NCI-H446 treated with DMSO at 0.1 percent for 48 hours (cell line): ENCODE data around the gene E2F2.
"Not testable (repeated sequence)": the region's sequence is repeated elsewhere in the genome, so short reads cannot be mapped to it uniquely, and the experiment has no call there.

ENCODE experiments used
- DNase-seq: peaks from one replicate; lab custom pipeline; 2025; lab: John Stamatoyannopoulos, UW

The E2F2 gene

DNA sequence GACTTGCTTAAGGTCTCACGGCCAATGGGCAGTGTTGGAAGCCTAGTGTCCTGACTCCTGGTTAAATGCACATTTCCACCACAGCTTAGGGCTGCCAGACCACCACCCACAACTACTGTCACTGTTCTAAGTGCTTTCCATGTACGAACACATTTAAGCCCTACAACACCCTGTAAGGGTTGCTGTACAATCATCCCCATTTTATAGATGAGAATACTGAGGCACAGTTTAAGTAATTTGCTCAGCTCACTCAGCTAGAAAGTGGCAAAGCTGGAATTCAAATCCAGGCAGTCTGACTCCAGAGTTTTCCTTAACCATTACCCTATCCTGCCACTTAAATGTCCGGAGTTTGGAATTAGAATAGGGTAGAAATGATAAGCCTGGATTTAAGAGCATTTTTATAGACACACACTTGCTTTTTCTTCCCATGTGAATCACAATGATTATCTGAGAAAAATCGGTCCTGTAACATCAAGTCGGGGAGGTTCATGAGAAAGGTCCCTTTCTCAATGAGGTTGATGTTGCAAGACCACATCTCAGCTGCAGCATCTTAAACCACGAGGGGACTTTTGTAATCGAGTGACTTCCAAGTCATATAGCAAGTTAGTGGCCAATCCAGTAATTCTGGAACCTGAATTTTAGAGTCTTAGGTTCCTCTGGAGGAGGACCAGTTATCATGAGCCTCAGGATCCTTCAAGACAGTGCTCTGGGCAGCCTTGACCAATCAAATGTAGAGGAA, 8.6 kb downstream of the E2F2 start:
- DNase-seq = no peak

DNA sequence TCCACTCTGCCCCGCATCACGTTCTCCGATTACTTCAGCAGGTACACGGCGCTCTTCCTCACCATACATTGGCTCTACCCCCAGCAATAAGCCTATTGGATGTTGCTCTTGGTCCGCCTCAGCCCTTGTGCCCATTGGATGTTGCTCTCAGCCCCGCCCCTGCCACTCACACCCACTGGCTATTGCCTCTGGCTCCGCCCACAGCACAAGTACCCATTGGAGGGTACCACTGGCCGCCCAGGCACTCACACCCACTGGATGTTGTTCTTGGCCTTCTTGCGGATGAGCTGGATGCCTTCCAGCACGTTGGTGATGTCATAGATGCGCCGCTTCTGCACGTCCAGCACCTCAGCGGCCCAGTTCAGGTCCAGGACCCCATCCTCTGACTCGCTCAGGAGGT, 9.4 kb downstream of the E2F2 start:
- no peak for DNase-seq

DNA sequence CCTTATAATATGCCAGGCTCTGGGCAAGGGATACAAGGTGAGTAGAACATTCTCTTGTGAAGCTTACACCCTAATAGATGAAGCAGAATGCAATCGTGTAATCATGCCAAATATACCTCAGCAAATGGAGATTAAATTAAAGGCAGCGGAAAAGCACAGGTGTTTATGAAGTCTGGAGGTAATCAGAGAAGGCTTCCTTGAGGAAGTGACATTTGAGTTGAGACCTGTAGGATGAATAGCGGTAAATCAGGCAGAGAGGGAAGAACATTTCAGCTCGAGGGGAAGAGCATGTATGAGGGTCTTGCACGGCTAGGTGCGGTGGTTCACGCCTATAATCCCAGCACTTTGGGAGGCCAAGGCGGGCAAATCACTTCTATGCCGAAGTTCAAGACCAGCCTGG, 13.5 kb downstream of the E2F2 start:
- no peak for DNase-seq

DNA sequence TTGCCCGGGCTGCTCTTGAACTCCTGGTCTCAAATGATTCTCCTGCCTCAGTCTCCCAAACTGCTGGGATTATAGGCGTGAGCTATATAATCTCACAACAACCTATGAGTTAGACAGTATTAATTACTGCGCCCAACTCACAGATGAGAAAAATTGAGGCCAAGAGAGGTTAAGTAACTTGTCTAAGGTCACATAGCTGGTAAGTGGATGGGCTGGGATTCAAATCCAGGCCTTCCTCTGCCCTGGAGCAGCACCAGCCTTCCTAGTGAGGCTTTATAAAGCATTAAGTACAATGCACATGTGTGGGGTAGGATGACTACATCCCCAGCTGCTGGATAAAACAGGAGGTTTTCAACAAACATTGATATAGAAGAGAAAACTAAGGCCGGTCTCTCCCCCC, 15.1 kb downstream of the E2F2 start:
- no peak for DNase-seq

DNA sequence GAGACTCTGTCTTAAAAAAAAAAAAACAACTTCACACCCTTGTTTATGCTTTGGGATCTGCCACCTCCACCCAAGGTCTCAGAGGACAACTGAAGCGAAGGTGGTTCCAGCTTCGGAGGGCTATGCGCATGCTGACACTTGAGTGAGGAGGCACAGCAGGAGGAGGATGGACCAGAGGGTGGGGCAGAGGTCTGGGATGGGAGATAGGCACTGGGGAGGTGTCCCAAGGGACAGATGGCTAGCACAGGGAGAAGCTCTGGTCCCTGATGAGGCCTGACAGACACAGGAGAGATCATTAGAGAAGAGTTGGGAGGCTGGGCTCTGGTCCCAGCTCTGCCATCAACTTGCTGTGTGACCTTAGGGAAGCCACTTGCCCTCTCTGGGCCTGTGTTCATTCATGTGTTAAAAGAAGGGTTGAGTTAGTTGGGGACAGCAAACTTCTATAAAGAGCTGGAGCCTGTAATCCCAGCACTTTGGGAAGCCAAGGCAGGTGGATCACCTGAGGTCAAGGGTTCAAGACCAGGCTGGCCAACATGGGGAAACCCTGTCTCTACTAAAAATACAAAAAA, 16.8 kb downstream of the E2F2 start:
- no peak for DNase-seq

DNA sequence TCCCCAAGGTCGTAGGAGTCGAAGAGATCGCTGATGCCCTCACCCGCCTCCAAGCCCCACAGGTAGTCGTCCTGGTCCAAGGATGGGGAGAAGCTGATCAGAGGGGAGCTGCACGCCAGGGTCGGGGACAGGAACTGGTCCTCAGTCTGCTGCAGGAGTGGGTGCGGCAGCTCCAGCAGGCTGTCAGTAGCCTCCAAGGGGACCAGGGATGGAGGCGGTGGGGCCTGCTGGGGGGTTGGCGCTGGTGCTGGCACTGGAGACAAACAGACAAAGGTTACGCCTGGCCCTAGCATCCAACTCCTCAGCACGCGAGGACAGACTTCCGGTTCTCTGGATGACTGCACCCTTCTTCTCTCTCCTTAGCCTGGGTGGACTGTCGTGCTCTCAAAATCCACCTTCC, 21.1 kb downstream of the E2F2 start:
- no peak for DNase-seq

DNA sequence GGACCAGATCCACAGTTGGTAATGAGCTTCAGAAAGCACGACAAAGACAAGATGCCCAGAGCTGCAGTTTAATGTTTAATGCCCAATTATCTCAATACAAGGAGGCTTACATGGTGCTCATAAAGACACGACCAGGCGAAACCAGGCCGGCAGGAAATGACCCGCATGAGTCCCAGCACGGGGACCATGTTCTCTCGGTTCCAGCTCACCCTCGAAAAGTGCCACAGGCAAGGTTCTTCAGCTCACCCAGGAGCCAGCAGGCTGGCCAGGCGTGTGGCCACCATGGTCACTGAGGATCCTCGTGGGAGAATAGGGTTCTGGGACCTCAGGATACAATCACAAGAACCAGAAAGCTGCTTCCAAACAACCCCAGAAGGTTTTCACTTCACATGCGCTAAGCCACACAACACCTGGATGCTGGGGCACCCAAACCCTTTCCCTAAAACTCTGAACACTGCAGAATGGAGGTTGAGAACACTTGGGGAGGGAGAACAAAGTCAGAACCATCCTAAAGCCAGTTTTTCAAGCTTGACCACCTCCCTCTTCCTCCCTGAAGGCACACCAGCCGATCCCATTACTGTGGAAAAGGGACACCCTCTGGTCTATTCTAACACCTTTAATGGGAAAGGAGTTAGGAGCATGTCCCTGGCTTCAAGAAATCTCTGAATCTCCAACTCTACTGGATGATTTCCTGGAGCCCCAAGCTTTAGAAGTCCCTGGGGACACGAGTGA, 24.5 kb downstream of the E2F2 start:
- DNase-seq = no peak

DNA sequence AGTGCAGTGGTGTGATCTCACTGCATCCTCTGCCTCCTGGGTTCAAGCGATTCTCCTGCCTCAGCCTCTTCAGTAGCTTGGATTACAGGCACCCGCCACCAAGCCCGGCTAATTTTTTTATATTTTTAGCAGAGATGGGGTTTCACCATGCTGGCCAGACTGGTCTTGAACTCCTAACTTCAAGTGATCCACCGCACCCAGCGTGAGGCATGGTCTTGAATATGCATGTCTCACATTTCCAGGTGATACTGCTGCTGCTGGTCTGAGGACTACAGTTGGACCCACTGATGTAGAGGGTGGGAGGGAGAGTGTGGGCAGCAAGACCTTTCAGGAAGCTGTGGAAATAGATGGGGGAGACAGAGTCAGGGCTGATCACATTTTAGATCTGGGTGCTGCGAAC, 25.2 kb downstream of the E2F2 start:
- DNase-seq = no peak

DNA sequence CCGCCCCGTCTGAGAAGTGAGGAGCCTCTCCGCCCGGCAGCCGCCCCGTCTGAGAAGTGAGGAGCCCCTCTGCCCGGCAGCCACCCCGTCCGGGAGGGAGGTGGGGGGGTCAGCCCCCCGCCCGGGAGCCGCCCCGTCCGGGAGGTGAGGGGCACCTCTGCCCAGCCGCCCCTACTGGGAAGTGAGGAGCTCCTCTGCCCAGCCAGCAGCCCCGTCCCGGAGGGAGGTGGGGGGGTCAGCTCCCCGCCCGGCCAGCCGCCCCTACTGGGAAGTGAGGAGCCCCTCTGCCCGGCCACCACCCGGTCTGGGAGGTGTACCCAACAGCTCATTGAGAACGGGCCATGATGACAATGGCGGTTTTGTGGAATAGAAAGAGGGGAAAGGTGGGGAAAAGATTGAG, 26.9 kb downstream of the E2F2 start:
- DNase-seq = not testable (repeated sequence)

DNA sequence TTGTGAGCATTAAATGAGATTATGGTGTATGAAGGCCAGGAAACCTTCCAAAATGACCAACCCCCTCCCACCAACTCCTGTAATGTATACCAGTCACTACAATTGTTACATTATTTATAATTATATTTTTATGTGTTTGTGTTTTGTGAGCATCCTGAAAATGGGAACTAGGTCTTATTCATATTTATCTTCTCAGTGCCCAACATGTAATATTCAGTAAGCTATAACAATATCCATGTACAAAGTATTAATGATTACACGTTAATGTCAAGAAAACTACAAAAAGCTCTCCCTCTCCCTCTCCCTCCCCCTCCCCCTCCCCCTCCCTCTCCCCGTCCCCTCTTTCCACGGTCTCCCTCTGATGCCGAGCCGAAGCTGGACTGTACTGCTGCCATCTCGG, 28.1 kb downstream of the E2F2 start:
- no peak for DNase-seq

DNA sequence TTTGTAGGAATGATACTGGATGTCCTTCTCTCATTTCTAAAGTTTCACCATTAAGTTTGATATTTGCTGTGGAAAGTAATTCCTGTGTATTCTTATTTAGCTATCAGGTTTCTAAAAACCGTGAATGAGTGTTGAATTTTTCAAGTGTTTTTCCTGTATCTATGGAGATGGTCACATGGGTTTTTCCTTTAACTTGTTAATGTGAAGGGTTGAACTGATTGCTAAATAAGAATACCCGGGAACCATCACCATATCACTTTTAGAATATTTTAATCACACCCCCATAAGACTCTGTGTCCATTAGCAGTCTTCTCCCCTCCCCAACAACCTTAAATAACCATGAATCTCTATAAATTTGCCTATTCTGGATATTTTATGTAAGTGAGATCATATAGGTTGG, 30.6 kb downstream of the E2F2 start:
- DNase-seq = no peak

DNA sequence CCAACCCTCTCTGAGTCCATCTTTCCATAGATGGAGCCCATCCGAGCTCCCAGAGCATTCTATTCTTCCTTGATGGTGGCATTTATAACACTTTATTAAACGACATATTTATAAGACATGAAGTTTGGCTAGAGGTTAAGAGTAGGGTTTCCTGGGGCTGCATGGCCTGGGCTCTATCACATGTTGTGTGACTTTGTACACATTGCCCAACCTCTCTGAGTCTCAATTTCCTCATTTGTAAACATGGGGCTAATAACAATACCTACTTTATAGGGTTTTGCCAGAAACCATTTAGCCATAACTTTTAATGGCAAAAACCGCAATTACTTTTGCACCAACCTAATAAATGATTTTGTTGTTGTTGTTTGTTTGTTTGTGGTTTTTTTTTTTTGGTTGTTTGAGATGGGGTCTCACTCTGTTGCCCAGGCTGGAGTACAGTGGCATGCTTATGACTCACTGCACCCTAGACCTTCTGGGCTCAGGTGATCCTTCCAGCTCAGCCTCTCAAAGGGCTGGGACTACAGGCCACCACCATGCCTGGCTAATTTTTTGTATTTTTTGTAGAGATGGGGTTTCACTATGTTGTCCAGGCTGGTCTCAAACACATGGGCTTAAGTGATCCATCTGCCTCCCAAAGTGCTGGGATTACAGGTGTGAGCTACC, 33.1 kb downstream of the E2F2 start:
- DNase-seq = no peak

DNA sequence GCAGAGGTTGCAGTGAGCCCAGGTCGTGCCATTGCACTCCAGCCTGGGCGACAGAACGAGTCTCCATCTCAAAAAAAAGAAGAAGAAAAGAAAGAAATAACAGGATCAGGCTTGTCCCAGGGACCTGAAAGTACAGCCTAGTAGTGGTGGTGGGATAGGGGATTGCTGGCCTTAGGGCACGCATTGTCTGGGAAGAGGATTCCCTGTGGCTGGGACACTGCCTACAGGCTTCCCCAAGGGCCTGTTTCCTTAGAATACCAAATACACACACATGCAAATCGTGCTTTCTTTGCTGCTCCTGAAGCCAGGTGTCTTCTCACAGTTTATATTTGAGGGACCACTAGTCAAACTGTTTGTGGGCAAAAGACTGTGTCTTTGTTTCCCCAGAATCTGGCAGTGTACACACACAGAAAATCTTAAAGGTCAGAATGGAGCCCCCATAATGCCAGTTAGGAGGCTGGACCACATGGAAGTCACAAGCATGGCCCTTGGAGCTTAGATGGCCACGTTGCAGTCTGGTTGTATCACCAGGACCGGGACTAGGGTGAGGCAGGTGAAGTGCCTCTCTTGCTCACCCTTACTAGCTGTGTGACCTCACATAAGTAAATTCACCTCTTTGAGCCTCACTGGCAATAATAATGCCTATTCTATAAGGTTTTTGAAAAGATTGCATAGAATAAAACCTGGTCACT, 34.4 kb downstream of the E2F2 start:
- DNase-seq = no peak

DNA sequence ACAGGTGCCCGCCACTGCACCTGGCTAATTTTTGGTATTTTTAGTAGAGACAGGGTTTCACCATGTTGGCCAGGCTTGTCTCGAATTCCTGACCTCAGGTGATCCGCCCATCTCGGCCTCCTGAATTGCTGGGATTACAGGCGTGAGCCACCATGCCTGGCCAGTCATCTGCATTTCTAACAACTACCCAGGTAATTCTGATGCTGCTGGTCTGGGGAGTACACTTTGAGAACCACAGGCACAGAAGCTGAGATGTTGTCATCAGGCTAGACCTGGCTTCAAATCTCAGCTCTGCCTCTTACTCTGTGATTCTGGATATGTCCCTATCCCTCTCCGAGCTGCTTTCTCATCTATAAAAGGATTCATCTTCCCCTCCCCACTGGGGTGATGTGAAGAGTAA, 36.2 kb downstream of the E2F2 start:
- not testable (repeated sequence) for DNase-seq

DNA sequence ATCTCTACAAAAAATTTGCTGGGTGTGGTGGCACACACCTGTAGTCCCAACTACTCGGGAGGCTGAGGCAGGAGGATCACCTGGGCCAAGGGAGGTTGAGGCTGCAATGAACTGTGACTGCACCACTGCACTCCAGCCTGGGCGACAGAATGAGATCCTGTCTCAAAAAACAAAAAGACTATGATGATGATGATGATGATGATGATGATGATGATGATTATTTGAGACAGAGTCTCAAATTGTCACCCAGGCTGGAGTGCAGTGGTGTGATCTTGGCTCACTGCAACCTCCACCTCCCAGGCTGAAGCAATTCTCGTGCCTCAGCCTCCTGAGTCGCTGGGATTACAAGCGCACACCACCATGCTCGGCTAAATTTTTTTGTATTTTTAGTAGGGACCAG, 38.3 kb downstream of the E2F2 start:
- not testable (repeated sequence) for DNase-seq

DNA sequence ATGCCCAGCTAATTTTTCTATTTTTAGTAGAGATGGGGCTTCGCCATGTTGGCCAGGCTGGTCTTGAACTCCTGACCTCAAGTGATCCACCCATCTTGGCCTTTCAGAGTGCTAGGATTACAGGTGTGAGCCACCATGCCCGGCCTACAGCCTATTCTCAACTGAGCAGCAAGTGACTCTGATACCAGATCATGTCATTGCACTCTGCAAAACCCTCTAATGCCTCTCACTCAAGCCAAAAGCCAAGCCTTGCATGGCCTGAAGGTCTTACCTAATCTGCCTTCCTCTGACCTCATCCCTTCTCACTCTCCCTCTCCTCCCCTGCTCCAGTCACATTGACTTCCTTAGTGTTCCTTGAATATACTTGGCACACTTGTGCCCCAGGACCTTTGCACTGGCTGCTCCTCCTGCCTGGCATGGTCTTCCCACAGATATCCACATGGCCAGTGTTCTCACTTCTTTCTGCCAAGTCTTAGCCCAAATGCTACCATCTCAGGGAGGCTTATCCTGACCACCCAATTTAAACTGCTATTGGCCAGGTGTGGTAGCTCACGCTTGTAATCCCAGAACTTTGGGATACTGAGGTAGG, 38.8 kb downstream of the E2F2 start:
- DNase-seq = no peak

DNA sequence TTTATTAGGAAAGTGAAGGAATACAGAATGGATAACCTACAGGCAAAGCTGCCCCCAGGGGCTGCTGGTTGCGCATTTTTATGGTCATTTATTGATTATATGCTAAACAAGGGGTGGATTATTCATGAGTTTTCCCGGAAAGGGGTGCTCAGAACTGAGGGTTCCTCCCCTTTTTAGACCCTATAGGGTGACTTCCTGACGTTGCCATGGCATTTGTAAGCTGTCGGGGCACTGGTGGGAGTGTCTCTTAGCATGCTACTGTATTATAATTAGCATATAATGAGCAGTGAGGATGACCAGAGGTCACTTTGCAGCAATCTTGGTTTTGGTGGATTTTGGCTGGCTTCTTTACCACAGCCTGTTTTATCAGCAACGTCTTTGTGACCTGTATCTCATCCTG, 41.2 kb downstream of the E2F2 start:
- no peak for DNase-seq

DNA sequence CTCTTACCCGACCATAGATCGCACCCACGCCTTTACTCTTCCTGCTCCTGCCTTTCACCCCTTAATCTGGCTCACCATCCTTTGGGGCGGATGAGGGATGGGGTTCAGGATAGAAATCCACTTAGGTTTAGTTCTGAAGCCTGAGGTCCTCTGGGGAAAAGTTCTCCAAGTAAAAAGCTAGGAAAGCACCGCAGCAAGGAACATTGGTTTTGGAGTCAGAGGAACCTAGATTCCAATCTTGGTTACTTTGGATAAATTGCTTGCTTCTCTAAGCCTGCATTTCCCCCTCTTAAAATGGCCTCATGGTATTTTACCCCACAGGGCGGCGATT, 46.1 kb downstream of the E2F2 start:
- no peak for DNase-seq

DNA sequence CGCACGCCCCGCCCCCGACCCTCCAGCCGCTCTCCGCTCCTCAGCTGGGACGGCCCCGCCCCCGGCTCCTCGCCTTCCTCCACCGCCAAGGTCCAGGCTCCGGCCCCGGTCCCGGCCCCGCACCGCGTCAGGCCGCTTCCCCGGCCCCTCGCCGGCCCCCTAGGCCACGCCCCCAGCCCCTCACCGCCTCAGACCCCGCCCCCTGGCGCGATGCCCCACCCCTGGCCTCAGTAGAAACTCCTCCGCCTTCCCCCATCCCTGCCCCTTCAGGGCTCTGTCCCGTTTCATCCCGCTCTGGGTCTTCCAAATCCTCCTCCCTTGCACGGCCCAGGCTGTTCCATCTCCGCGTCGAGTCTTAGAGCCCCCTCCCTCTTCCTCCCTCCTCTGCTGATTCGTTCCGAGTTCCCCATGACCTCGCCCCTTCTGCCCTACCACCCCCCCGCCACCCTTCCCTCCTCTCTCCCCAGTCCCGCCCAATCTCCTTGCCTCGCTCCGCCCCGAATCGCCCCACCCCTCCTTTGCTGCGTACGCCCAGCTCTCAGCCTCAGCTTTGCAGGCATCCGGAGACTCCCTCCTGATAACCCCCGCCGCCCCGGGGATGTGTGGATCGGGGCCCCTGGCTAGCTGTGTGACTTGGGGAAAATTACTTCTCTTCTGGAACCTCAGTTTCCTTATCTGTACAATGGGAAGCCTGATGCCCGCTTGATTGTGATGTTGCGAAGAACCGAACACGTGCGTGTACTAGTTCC, 46.6 kb downstream of the E2F2 start:
- DNase-seq = peak; percentile 91

DNA sequence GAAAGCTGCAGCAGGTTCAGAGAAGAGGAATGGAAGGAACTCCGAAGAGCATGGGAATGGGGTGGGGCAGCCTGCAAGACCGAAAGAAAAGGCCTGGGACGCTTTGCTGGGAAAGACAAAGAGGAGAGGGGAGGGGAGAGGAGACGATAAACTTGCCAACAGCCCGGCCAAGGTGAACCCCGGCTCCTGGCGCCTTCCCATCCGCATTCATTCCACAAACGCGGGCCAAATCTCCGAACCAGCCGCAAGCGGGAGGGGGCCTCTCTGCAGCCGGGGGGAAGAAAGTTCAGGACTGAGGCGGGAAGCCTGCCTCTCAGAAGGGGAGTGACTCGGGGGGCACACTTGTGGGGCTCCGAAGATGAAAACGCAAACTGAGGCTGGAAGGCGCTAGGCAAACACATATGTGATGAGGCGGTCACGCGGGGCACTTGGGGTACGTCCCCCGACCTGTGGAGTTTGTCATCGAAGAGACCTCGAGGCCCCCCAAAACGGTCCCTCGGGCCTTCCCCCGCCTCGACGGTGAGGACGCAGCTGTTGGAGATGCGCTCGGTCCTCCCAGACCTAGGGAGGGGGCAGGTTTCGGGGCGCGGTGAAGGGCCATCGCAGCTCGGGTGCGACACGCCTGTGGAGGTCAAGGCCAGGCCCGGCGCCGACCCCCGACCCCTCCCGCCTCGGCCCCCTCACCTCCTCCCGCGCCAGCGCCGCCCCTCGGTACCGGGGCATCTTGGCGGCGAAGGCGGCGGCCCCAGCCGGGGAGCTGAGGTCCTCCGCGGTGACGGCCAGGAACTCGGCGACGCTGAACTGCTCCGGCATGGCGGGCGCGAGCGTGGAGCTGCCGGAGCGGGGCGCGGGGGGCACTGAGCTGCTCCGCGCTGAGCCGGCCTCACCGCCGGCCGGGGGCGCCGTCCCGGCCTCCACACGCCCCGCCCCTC, 47.4 kb downstream of the E2F2 start, which contains the start of gene ASAP3:
TSS of gene ASAP3 (minus strand) at position 859 of the 932 bp plus-strand sequence. CDS start at position 813, 46 bp downstream.
- DNase-seq = no peak
